Endothelial cell of umbilical vein (primary cell): Measurements from ENCODE around the gene SKIC3. TPM values are rescaled to one million over a fixed set of nuclear protein-coding genes. Genes with fewer than 3 reads are reported as not detected.

Source experiments
- BruUV-seq: library from RNA; stranded (reverse); fragments of 400-500 nt; replicated peaks from 2 replicates; lab custom pipeline; 2021; lab: Mats Ljungman, UMichigan
- CTCF ChIA-PET: fragments of 300-600, 350-600 bp; sonication (Branson Sonifier 250); formaldehyde crosslinking; loops from one replicate; lab custom pipeline; 2021; ENCODE audit warnings: antibody characterized with exemption, inconsistent platforms; lab: Charles Lee
- POLR2A ChIA-PET: fragments of 300-600, 350-600 bp; sonication (Branson Sonifier 250); formaldehyde crosslinking; loops from one replicate; lab custom pipeline; 2021; ENCODE audit warnings: antibody characterized with exemption, inconsistent platforms; lab: Charles Lee
- DNase-seq: peaks from one replicate; pipeline ENCODE4 v3.0.0-alpha.2; 2011; ENCODE audit warnings: low read depth, low spot score
- FAIRE-seq: peaks from 2 replicates; lab custom pipeline; 2011; peaks lifted over from hg19 to GRCh38; lab: Jason Lieb, UNC
- H2AFZ ChIP-seq: 2 replicates; pipeline ENCODE4 v1.6.0; 2012; ENCODE audit warnings: low read depth, low read length, control low read depth, inconsistent platforms
- H3K27ac ChIP-seq: 2 replicates; pipeline ENCODE4 v1.5.1; 2011; ENCODE audit warnings: low read depth, mild to moderate bottlenecking, control low read depth, low read length, moderate library complexity; ENCODE audit not compliant: insufficient read depth
- H3K27me3 ChIP-seq, 2 experiments: 2 replicates each; pipeline versions ENCODE4 v1.6.0 to v1.6.1; 2011; ENCODE audit warnings: low read length in 2 of 2, mixed read lengths in 1 of 2; ENCODE audit not compliant: control insufficient read depth in 2 of 2, insufficient read depth in 2 of 2
- H3K36me3 ChIP-seq, 2 experiments: 2 replicates in 1 of 2; 3 replicates in 1 of 2; pipeline ENCODE4 v1.5.1; 2011; ENCODE audit warnings: low read length in 2 of 2, mild to moderate bottlenecking in 1 of 2, moderate library complexity in 1 of 2; ENCODE audit not compliant: control insufficient read depth in 2 of 2, insufficient read depth in 2 of 2; ENCODE audit errors: extremely low read depth in 1 of 2
- H3K4me1 ChIP-seq: 3 replicates; pipeline ENCODE4 v1.5.1; 2011; ENCODE audit warnings: mild to moderate bottlenecking, low read length; ENCODE audit not compliant: control insufficient read depth, insufficient read depth; ENCODE audit errors: extremely low read depth
- H3K4me2 ChIP-seq: 2 replicates; pipeline ENCODE4 v1.6.1; 2011; ENCODE audit warnings: low read length, control low read depth, mixed read lengths; ENCODE audit not compliant: insufficient read depth
- H3K4me3 ChIP-seq, 3 experiments: fragments of 200-600 bp in 1 of 3; sonication (generic), shearing (Covaris generic) in 1 of 3; replicated peaks in 1 of 3; 2 replicates each; pipeline ENCODE4 v1.5.1; 2011 to 2016; ENCODE audit warnings: control low read depth in 3 of 3, low read length in 3 of 3, mild to moderate bottlenecking in 2 of 3, inconsistent platforms in 1 of 3, low read depth in 1 of 3, moderate library complexity in 1 of 3; ENCODE audit not compliant: insufficient read depth in 1 of 3
- H3K79me2 ChIP-seq: 2 replicates; pipeline ENCODE4 v1.6.0; 2012; ENCODE audit warnings: low read length, inconsistent platforms; ENCODE audit not compliant: control insufficient read depth, insufficient read depth
- H3K9ac ChIP-seq: replicated peaks from 2 replicates; pipeline ENCODE3; 2011; ENCODE audit warnings: low read length, control low read depth; ENCODE audit not compliant: insufficient read depth; ENCODE audit errors: extremely low read depth
- H3K9me1 ChIP-seq: replicated peaks from 3 replicates; pipeline ENCODE4 v1.6.0; 2011; ENCODE audit warnings: mild to moderate bottlenecking, low read length; ENCODE audit not compliant: control insufficient read depth, insufficient read depth; ENCODE audit errors: extremely low read depth
- H3K9me3 ChIP-seq: replicated peaks from 2 replicates; pipeline ENCODE4 v1.5.1; 2012; ENCODE audit warnings: low read length, inconsistent platforms; ENCODE audit not compliant: control insufficient read depth, insufficient read depth
- H4K20me1 ChIP-seq: replicated peaks from 2 replicates; pipeline ENCODE3; 2011; ENCODE audit warnings: mild to moderate bottlenecking, low read length; ENCODE audit not compliant: control insufficient read depth, insufficient read depth; ENCODE audit errors: extremely low read depth
- EZH2 ChIP-seq: IDR thresholded peaks from 2 replicates; pipeline ENCODE4 v1.6.1; 2012; ENCODE audit warnings: borderline replicate concordance, low read depth, mild to moderate bottlenecking, moderate library complexity, low read length, inconsistent platforms; ENCODE audit not compliant: severe bottlenecking
- FOS ChIP-seq: IDR thresholded peaks from 2 replicates; pipeline ENCODE4 v1.6.1; 2011; ENCODE audit warnings: mild to moderate bottlenecking, low read length, moderate library complexity, borderline replicate concordance; ENCODE audit not compliant: insufficient read depth
- GATA2 ChIP-seq: IDR thresholded peaks from 2 replicates; pipeline ENCODE4 v1.7.0; 2011; ENCODE audit warnings: low read depth, mild to moderate bottlenecking, moderate library complexity, mixed read lengths, low read length; ENCODE audit not compliant: insufficient read length, insufficient read depth
- JUN ChIP-seq: IDR thresholded peaks from 2 replicates; pipeline ENCODE4 v1.6.1; 2011; ENCODE audit warnings: borderline replicate concordance, low read depth; ENCODE audit not compliant: insufficient read length, insufficient read depth
- MYC ChIP-seq: IDR thresholded peaks from one replicate; pipeline ENCODE4 v1.6.1; 2011; ENCODE audit warnings: mild to moderate bottlenecking, low read depth, low read length
- POLR2A ChIP-seq: IDR thresholded peaks from 2 replicates; pipeline ENCODE4 v1.6.1; 2012; ENCODE audit warnings: low read depth, mild to moderate bottlenecking, control low read depth, low read length
- POLR2AphosphoS5 ChIP-seq: IDR thresholded peaks from 2 replicates; pipeline ENCODE4 v1.6.1; 2012; ENCODE audit warnings: low read depth, mild to moderate bottlenecking, control low read depth, low read length, moderate library complexity; ENCODE audit not compliant: insufficient read depth
- dilution Hi-C: fragments of 300-500 bp; cut with MboI; formaldehyde crosslinking; loops from one replicate; pipeline ENCODE4 v1.15.0; 2019; ENCODE audit warnings: low sequenced_read_pairs; ENCODE audit not compliant: extremely low pct_ligation_motif_present
- intact Hi-C: fragments of 100-400 bp; cut with micrococcal nuclease; formaldehyde crosslinking; loops from one replicate; pipeline ENCODE4 v1.10.0; 2022
- polyA plus RNA-seq, 4 experiments: library from polyadenylated mRNA; depleted of rRNA in 3 of 4; stranded (reverse) in 3 of 4; unstranded in 1 of 4; fragments of >200 nt; gene quantifications; 2 replicates each; pipeline versions ENCODE4 v1.2.1 to v1.2.3, GENCODE V29; 2011 to 2012; ENCODE audit warnings: missing spikeins in 1 of 4
- total RNA-seq: library from RNA; stranded (reverse); gene quantifications from 2 replicates; pipeline ENCODE4 v1.2.3, GENCODE V29; 2021
- TF ChIP-seq, protein P1 (sequence below), 2 donors: IDR thresholded peaks; 1 replicate in 1 of 2; 2 replicates in 1 of 2; pipeline ENCODE4 v1.5.1; 2011; ENCODE audit warnings: low read length in 2 of 2, mild to moderate bottlenecking in 2 of 2, moderate library complexity in 2 of 2, control low read depth in 1 of 2, inconsistent platforms in 1 of 2, low read depth in 1 of 2; ENCODE audit not compliant: insufficient read depth in 1 of 2; ENCODE audit errors: extremely low read depth in 1 of 2
- TF ChIP-seq, protein P2 (sequence below): IDR thresholded peaks from 2 replicates; pipeline ENCODE4 v1.6.1; 2011; ENCODE audit not compliant: insufficient read depth, insufficient read length

SKIC3 gene
- total and polyA plus RNA-seq, 2 donors (not counting 3 experiments of a cell fraction or from before 2014, with no cell fraction given): 18.8 to 100 TPM

DNA sequence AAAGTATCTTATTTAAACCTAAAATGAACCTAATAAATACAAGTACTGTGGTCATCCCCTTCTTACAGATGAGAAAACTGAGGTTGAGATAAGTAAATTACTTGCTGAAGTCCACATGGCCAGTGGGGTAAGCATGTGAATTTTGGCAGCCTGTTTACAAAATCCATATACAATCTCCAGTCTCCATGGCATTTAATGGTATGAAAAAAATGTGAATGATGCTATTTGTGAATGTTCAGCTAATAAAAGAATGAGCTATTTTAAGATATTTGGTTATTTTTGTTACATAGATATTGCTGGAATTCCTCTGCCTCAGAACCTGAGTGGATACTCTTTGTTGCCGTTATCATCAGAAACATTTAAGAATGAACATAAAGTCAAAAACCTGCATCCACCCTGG is 45.8 kb upstream of the SKIC3 start:
- intact Hi-C loops (no loop called here), dilution Hi-C loops (no loop called here)
- Histone ChIP-seq H3K36me3 (no peaks in the 10 kb centered on the region), H3K9me3 (no peaks in the 10 kb centered on the region), H3K27ac (no peak overlapping the region), H2AFZ (no peak overlapping the region), H3K4me3 (no peak overlapping the region), H3K9ac (no peak overlapping the region), H4K20me1 (no peaks in the 10 kb centered on the region), H3K9me1 (no peaks in the 10 kb centered on the region), H3K27me3 (no peaks in the 10 kb centered on the region), H3K4me2 (no peak overlapping the region), H3K79me2 (no peaks in the 10 kb centered on the region), H3K4me1 (no peaks in the 10 kb centered on the region)
- TF ChIP-seq GATA2 (no peak), MYC (no peak), EZH2 (no peak), POLR2A (no peak), POLR2AphosphoS5 (no peak), FOS (no peak), JUN (no peak)
- TF ChIP-seq, protein P1, sequence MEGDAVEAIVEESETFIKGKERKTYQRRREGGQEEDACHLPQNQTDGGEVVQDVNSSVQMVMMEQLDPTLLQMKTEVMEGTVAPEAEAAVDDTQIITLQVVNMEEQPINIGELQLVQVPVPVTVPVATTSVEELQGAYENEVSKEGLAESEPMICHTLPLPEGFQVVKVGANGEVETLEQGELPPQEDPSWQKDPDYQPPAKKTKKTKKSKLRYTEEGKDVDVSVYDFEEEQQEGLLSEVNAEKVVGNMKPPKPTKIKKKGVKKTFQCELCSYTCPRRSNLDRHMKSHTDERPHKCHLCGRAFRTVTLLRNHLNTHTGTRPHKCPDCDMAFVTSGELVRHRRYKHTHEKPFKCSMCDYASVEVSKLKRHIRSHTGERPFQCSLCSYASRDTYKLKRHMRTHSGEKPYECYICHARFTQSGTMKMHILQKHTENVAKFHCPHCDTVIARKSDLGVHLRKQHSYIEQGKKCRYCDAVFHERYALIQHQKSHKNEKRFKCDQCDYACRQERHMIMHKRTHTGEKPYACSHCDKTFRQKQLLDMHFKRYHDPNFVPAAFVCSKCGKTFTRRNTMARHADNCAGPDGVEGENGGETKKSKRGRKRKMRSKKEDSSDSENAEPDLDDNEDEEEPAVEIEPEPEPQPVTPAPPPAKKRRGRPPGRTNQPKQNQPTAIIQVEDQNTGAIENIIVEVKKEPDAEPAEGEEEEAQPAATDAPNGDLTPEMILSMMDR (IDR thresholded peaks at IDR 0.05; ENCODE audit: extremely low read depth in 1 of 2, insufficient read depth in 1 of 2, low read depth in 1 of 2, low read length in 2 of 2): no peak
- TF ChIP-seq, protein P2, sequence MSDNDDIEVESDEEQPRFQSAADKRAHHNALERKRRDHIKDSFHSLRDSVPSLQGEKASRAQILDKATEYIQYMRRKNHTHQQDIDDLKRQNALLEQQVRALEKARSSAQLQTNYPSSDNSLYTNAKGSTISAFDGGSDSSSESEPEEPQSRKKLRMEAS: no peak
- CTCF ChIA-PET: interaction anchor here (1.4 kb wide), 1 partner anchor 31 kb away, joined by 3 read pairs; no protein-coding TSS in a partner anchor
- POLR2A ChIA-PET: no interaction called here
- BruUV-seq: no TSS peak
- DNase-seq (no peak), FAIRE-seq (no peak)
